Measurements from ENCODE around the gene TMEM255A. TPM values are rescaled to one million over a fixed set of nuclear protein-coding genes. Genes with fewer than 3 reads are reported as not detected.

Gene TMEM255A
- total and polyA plus RNA-seq, 2 donors (not counting 1 experiment from before 2014, with no cell fraction given), result 0.06 to 0.25 TPM

- Mint-ChIP-seq H3K27ac (no peak overlapping the region), H3K4me1 (peaks cover 13% of the 10 kb centered on the region), H3K9me3 (ENCODE audit: insufficient read depth) (no peaks in the 10 kb centered on the region), H3K4me3 (no peak overlapping the region), H3K27me3 (no peaks in the 10 kb centered on the region)
- peaks cover 0 to 6% of the 10 kb centered on the region in 2 experiments for H3K36me3 ChIP-seq (replicated peaks in 1 of 2; ENCODE audit: control extremely low read depth in 1 of 2, control insufficient read depth in 1 of 2, extremely low read depth in 1 of 2, insufficient read depth in 2 of 2, low read length in 1 of 2)
- H3K9me3 ChIP-seq (ENCODE audit: control extremely low read depth in 1 of 3, control insufficient read depth in 2 of 3, insufficient read depth in 1 of 3, low read length in 2 of 3), result no peaks in the 10 kb centered on the region
- no peak overlapping the region for H2AFZ ChIP-seq (ENCODE audit: insufficient read depth, low read depth, low read length, poor library complexity, severe bottlenecking)
- H3K4me1 ChIP-seq (ENCODE audit: control insufficient read depth in 2 of 2, insufficient read depth in 2 of 2, low read length in 2 of 2), result peaks cover 8 to 12% of the 10 kb centered on the region in 2 donors
- ChIA-PET CTCF (no interaction called here), POLR2A (no interaction called here)
- H3K4me2 ChIP-seq (replicated peaks; ENCODE audit: low read depth, low read length, poor library complexity, severe bottlenecking), result no peak overlapping the region
- no peaks in the 10 kb centered on the region for H4K20me1 ChIP-seq (ENCODE audit: control insufficient read depth, insufficient read depth, low read length, poor library complexity, severe bottlenecking)
- no peak overlapping the region for H3K27ac ChIP-seq (ENCODE audit: low read length in 2 of 2)
- WGBS (ENCODE audit: insufficient coverage), result no CpG with 5 or more reads among the region's 3 CpGs
- DNase-seq (no peak), ATAC-seq (ENCODE audit: low read depth) (no peak)
- no peak for TF ChIP-seq CTCF (IDR thresholded peaks at IDR 0.05)
- TF ChIP-seq EZH2 (IDR thresholded peaks at IDR 0.05; ENCODE audit: borderline replicate concordance, insufficient read depth, low read depth, low read length, poor library complexity, severe bottlenecking), result no peak
- intact Hi-C loops (cut with micrococcal nuclease), result no loop called here
- no peak overlapping the region for H3K4me3 ChIP-seq (ENCODE audit: control extremely low read depth in 1 of 5, extremely low read depth in 1 of 5, insufficient read depth in 1 of 5, low read depth in 2 of 5, low read length in 4 of 5)
- no peak overlapping the region for H3K9ac ChIP-seq (ENCODE audit: low read length)
- no peaks in the 10 kb centered on the region for H3K79me2 ChIP-seq (ENCODE audit: control insufficient read depth, insufficient read depth, low read length)
- no peaks in the 10 kb centered on the region for H3K27me3 ChIP-seq (replicated peaks in 1 of 4; ENCODE audit: control extremely low read depth in 1 of 4, control insufficient read depth in 3 of 4, insufficient read depth in 4 of 4, low read length in 3 of 4)
Measured at GRCh38 chrX:120260369-120260768, 50.9 kb downstream of the TMEM255A start.

GRCh38 chrX:120253784-120254183 lies 57.5 kb downstream of the TMEM255A start:
- POLR2A ChIA-PET, result no interaction called here

More at GRCh38 chrX:120253784-120254183, 57.5 kb downstream of the TMEM255A start:
- Histone ChIP-seq H3K27me3 (replicated peaks in 1 of 4; ENCODE audit: control extremely low read depth in 1 of 4, control insufficient read depth in 3 of 4, insufficient read depth in 4 of 4, low read length in 3 of 4) (no peaks in the 10 kb centered on the region), H3K79me2 (ENCODE audit: control insufficient read depth, insufficient read depth, low read length) (peaks cover 11% of the 10 kb centered on the region), H3K4me1 (ENCODE audit: control insufficient read depth in 2 of 2, insufficient read depth in 2 of 2, low read length in 2 of 2) (no peaks in the 10 kb centered on the region), H3K4me2 (replicated peaks; ENCODE audit: low read depth, low read length, poor library complexity, severe bottlenecking) (no peak overlapping the region), H4K20me1 (ENCODE audit: control insufficient read depth, insufficient read depth, low read length, poor library complexity, severe bottlenecking) (no peaks in the 10 kb centered on the region), H3K9me3 (ENCODE audit: control extremely low read depth in 1 of 3, control insufficient read depth in 2 of 3, insufficient read depth in 1 of 3, low read length in 2 of 3) (no peaks in the 10 kb centered on the region), H2AFZ (ENCODE audit: insufficient read depth, low read depth, low read length, poor library complexity, severe bottlenecking) (no peak overlapping the region), H3K4me3 (ENCODE audit: control extremely low read depth in 1 of 5, extremely low read depth in 1 of 5, insufficient read depth in 1 of 5, low read depth in 2 of 5, low read length in 4 of 5) (no peak overlapping the region), H3K9ac (ENCODE audit: low read length) (no peak overlapping the region), H3K27ac (ENCODE audit: low read length in 2 of 2) (no peak overlapping the region), H3K36me3 (replicated peaks in 1 of 2; ENCODE audit: control extremely low read depth in 1 of 2, control insufficient read depth in 1 of 2, extremely low read depth in 1 of 2, insufficient read depth in 2 of 2, low read length in 1 of 2) (peaks cover 0 to 23% of the 10 kb centered on the region in 2 experiments)
- no CpG with 5 or more reads among the region's 6 CpGs for WGBS (ENCODE audit: insufficient coverage)
- Mint-ChIP-seq H3K4me3 (no peak overlapping the region), H3K4me1 (peaks cover 20% of the 10 kb centered on the region), H3K27ac (no peak overlapping the region), H3K9me3 (ENCODE audit: insufficient read depth) (no peaks in the 10 kb centered on the region), H3K27me3 (no peaks in the 10 kb centered on the region)
- intact Hi-C loops (cut with micrococcal nuclease), result loop anchor here (5.0 kb wide), 1 partner anchor 34 kb away; no protein-coding TSS in a partner anchor
- CTCF ChIA-PET, result interaction anchor here (1.3 kb wide), 1 partner anchor 55 kb away, joined by 3 read pairs; no protein-coding TSS in a partner anchor
- ATAC-seq (ENCODE audit: low read depth), result no peak
- TF ChIP-seq CTCF (IDR thresholded peaks at IDR 0.05) (no peak), EZH2 (IDR thresholded peaks at IDR 0.05; ENCODE audit: borderline replicate concordance, insufficient read depth, low read depth, low read length, poor library complexity, severe bottlenecking) (no peak)
- no peak for DNase-seq
